NCI-H226 (cell line): ENCODE results near the gene FZR1.

ENCODE experiments used
- DNase-seq: peaks from one replicate; pipeline ENCODE4 v3.0.0-alpha.2; 2015

FZR1 gene

DNA sequence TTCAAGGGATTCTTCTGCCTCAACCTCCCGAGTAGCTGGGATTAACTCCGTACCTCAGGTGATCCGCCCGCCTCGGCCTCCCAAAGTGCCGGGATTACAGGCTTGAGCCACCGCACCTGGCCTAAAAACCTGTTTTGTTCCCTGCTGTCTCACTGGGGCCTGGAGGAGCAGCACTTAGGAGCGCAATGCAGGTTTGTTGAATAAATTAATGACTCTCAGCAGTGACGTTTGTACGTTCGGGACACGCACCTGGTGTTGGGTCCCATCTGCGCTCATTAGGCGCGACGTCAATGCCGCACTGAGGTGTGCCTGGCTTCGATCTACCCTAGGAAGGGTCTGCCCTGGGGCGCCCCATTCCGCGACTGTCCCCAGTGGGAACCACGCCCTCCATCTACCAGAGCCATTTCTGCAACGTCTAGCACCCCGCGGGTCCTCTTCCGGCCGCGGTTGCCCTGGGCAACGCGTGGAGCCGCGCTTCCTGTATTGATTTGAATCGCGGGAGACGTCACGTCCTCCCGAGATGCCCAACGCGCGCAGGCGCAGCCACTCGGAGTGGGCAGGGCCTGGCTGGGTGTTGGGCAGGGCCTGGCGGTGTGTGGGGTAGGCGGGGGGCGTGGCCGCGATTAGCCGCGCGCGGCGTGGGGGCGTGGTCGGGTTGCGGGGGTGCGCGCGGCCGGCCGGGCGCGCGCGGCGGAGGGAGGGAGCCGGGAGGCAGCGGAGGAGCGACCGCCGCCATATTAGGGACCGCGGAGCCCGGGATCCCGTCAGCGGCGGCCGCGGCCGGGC, at the start of gene FZR1:
FZR1 (plus strand) TSS at position 714 of the 786 bp plus-strand sequence. CDS start 16,679 bp downstream, outside the sequence.
- DNase-seq: peak; percentile 95

DNA sequence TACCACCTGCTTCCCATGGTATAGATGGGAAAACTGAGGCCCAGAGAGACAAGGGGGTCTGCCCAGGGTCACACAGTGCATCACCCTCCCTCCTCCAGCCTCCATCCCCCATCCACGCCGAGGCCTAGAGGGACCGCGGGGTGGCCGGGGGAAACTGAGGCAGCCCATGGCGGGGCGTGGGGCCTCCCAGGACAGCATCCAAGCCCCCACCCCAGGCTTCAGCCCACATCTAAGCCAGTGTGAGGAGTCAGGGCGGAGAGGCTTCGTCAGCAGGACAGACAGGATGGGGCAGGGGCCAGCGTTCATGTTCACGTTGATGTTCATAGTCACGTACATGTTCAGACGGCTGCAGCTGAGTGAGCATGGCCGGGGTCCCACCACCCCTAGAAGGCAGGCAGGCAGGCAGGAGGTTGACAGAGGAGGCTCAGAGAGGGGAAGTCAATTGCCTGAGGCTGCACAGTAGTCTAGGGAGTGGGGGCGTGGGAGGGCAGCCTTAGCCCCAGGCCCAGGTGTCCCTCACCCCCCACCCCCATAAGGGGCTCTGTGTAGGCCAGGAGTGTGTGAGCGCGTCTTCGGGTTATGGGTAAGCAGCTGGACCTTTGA, 49.1 kb upstream of the FZR1 start:
- no peak for DNase-seq

DNA sequence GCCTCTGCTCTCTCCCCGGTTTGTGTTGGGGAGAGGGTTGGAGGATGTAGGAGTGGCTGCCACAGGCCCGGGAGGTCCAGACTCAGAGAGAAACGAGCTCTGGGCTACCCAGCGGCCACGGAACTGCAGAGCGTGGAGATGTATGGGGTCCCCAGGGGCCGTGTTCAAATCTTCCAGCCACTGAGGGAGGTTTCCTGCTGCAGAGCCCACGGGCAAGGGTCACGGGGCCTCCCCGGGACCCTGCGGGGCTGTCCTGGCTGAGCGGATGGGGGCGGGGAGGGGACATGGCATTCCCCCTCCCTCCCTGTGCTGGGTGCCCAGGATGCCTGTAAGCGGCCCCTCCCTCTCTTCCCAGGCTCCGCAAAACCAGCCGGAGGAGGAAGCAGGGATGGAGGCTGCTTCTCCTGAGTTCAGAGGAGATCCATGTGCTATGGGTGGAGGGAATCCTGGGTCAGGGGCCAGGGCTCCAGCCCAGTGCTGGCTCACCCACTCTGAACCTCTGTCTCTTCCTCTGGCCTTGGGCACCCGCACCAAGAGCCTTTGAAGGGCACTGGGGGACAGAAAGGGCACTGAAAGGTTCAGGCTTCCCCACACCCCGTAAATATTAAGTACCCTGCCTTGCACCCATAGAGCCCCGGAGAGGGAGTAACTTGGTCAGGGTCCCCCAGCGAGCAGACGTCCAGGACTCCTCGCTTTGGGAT, 48.4 kb upstream of the FZR1 start:
- no peak for DNase-seq

DNA sequence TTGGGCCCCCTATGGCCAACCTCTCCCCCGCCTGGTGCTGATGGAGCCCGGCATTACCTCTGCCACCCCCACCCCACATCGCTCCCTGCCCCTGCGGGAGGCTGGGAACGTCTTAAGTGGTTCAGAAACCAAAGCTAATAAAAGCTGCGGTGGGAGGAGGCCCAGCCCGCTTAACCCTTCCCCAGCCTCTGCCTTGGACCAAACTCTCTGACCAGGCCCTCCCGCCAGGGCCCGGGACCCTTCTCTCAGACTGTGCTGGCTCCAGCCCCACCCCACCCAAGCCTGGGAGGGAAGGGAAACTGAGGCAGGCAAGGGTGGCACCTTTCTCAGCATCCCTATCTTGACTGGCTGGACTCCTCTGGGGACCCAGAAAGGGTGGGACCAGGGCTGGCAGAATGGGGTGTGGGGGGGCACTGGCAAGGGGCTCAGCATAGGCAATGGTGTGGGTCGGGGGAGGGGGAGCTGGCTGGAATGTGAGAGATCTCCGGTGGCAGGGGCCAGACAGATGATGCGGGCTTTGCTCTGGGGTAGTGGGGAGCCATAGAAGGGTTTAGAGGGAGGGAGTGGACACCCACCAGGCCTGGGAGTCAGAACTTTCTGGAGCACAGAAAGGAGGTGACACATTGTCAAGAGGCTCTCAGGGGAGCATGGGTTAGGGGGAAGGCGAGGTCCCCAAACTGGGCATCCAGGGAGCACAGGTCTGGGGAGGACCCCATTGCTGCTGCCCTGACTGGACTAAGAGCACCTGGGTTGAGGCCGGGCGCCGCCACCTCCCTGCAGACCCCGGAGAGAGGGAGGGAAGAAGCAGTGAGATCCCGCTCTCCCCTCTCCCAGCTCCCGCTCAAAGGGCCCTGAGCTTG, 47.7 kb upstream of the FZR1 start:
- no peak for DNase-seq

DNA sequence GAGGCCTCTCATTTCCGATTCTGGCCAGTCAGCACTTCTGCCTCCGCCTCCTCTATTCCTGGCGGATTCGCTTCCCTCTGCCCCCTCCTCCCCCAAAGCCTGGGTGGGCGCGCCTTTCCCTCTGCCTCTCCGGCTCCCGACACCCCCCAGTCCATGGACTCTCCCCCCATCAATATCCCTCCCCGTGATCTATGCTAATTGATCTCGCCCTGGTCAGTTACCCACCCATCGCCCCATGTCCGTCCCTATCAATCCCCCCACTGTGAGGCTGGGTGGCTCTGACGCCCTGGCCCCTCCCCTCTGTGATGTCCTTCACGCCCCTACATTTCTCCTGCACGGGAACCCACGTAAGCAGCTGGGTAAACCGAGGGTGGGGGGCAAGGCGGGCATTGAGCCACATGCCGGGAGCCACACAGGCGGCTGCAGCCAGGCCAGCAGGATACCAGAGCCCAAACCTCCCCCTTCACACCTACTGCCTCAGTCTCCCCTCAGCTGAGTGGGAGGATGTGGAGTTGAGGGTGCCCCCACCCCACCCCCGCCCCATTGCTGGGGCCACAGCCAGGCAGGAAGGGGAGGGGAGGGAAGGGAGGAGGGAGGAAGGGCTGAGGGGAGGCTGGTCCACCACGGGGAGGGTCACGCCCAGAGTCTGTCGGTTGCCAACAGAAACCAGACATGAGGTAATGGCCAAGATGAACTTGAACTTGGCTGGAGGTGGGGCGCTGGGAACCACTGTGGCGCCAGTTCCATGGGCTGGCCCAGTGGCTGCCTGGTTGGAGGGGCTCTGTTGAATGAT, 46.8 kb upstream of the FZR1 start:
- DNase-seq: peak; percentile 66

DNA sequence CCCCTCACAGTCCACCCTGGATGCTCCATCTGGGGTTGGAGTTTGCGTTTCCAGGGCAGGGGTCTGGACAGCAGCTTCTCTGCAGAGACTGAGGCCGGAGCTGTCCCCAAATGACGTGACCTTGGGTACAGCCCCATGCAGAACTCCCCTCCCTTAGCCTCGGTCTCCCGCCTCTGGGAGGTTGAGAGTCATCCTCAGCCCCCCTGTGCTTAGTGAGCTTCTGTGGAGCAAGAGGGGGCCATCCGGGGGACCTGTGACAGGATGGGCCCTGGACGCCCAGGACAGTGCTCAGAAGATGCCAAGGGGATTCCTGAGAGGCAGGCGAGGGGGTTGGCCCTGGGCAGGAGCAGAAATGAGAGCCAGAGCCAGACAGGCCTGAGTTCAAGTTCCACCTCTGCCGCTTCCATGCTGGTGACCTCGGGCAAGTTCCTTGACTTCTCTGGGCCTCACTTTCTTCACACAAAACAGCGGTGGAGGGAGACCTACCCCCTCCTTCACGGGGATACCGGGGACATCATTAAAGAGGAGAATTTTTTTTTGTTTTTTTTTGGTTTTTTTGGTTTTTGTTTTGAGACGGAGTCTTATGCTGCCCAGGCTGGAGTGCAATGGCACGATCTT, 46.0 kb upstream of the FZR1 start:
- no peak for DNase-seq

DNA sequence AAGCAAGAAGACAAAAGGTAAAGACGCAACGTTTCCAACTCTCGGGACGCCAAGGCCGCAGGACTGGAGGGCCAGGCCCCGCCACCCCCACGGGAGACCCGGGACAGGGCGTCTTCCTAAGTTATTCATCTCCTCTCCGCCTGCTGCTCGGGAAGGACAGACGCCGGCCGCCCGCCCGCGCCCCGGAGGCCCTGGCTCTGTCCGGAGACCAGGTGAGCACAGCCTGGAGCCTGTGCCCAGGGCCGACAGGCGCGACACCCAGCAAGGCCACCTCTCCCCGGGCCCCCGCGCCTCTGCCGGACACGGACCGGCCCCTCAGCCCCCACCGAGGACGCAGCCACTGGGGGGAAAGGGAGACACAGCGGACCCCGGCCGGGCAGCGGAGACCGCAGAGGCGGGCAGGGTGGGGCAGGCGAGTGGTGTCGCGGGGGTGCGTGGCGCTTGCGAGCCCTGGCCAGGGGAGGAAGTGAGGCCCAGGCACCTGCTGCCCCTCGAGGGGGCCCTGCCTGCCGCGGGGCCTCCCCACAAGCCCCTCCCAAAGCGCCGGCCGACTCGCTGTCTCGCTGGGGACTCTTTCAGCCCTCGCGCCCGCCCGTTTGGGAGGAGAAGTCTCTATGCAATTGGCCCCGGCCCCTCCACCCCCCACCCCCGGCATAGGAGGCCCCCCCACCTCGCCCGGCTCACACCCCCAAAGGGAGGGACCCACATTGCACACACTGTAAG, 43.0 kb upstream of the FZR1 start:
- no peak for DNase-seq

DNA sequence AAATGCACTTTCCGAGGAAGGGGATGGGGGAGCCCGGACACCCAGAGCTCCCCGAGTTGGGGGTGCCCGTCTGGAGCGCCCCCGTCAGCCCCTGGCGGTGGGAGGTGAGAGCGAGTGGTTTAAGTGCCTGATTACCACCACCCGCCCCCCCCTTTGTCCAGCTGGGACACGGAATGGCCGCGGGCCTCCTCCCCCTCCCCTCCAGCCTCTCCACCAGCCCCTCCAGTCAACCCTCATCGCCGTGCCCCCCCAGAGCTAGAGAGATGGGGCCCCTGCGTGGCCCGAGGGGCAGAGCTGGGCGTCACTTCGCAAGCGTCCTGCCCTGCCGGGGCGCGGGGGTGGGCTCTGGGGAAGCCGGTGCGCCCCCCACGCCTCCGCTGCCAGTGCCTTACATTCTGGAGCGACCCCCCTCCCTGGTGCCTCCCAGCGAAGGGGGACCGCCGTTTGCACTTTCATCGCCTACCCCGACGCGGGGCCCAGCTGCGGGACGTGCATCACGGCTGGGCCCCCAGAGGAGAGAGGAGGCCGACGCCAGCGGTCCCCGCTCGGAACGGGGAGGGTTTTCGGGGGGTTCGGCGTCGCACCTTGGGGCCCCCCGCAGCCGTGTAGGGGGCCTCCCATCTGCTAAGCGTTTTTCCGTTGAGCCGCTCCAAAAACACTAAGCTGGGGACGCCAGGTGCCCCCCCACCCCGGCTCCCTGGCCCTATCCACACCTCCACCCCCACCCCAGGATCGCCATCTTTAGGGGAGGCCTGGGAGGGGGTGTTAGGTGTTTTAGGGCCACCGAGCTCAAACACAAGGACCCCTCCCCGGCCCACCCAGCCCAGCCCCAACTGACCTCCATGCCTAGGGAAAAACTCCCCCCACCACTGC, 42.2 kb upstream of the FZR1 start:
- no peak for DNase-seq

DNA sequence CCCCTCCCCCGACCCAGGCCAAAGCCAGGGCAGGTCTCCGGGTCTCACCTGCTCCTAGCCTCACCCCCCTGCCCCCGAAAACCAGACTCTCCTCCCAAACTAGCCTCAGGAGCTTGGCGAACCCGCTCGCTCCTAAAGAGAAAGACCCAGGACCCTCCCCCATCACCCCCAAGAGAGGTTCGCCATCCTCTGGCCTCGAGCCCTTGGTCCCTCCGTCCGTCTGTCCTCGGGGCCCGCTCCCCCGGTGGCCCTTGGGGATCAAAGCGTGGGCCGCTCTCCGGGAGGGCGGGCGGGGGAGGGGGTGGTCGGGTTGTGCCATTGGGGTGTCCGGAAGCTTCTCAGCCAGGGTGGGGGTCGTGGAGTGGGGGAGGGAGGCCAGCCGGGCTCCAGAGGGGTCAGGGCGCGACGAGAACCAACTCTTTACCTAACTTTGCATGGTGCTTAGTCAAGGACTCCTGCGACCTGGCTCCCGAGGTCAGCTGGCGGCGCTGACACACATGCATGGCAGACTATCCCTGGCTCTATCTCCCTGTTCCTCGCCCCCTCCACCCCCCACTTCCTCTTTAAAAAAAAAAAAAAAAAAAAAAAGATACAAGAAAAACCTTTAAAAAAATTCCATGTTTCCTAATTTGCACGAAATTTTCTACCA, 41.4 kb upstream of the FZR1 start:
- DNase-seq: no peak

DNA sequence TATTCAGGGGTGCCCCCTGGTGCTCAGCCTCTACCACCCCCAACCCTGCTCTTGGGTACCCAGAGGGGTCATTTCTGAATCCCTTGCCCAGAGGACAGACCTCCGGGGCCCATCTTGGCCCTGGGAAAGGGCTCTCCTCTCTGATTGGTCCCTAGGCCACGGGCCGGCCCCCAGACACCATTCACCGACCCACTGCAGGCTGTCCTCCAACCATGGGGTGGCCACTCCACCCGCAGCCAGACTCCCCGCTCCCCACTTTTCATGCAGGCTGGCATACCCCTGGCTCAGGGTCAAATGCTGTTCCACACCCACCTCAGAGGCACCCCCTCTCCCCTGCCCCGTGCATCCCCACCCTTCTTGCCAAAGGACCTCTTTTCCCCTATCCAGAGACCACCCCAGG, 40.6 kb upstream of the FZR1 start:
- DNase-seq: no peak

DNA sequence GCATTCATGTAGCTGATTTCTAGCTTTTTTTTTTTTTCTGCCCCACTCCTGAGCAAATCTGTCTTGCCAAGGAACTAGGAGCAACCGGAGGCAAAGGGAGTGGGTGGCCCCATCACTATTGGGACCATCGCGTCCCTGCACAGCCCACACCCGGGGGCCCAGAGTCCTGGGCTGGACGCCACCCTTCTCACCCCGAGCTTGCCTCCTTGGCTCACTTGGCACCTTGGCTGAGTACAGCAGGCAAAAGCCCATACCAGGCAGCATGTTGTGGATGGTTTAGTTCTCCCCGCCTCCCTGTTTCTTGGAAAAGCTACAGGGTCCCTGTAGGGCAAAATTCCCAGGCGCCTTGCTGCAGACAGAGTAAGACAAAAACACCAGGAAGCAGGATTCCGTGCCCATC, 39.5 kb upstream of the FZR1 start:
- no peak for DNase-seq

DNA sequence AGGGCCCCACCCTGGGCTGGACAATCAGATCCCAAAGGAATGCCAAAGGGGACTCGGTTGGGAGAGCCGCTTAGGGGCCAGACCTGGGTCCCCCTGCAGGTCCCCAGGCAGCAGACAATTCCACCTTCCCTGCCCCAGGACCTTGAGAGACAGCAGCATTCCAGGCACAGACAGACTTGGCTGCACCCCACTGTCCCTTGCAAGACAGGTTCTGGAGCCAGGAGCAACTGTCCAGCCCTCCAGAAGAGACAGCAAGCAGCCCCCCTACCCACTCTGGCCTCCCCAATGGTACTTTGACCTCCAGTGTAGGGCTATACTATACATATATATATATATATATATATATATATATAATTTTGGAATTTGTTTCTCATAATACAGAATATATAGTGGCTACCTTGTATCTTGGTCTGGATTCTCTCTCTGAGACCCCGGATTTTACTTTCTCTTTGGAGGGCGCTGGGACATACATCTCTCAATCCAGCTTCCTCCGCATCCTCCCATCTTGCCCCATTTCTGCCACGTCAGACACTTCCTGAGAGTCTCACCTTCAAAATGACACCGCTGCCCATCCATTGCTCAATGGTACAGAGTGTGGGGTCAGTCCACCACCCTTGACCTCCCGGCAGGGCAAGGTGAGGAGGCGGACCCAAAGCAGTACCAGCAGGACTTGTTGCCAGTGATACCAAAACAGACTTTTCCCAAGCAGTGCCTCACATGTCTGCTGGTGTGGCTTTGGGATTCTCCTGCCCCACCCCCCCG, 38.5 kb upstream of the FZR1 start:
- DNase-seq: no peak

DNA sequence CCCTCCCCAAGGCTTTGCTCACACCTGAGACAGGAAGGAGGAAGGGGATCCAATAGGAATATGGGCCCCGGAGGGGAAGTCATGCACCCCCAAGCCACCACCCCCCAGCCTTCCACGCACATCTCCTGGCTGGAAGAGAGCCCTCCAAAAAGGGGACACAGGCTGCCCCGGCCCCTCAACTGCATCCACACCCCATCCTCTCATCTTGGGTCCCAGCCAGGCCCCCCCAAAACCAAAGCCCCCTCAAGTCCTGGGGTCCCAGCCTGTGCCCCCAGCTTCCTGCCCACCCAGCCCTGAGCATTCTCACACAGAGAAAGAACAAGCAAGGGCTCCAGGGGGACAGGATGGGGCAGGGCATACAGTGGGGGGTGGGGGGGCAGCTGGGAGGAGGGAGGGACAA, 37.9 kb upstream of the FZR1 start:
- no peak for DNase-seq

DNA sequence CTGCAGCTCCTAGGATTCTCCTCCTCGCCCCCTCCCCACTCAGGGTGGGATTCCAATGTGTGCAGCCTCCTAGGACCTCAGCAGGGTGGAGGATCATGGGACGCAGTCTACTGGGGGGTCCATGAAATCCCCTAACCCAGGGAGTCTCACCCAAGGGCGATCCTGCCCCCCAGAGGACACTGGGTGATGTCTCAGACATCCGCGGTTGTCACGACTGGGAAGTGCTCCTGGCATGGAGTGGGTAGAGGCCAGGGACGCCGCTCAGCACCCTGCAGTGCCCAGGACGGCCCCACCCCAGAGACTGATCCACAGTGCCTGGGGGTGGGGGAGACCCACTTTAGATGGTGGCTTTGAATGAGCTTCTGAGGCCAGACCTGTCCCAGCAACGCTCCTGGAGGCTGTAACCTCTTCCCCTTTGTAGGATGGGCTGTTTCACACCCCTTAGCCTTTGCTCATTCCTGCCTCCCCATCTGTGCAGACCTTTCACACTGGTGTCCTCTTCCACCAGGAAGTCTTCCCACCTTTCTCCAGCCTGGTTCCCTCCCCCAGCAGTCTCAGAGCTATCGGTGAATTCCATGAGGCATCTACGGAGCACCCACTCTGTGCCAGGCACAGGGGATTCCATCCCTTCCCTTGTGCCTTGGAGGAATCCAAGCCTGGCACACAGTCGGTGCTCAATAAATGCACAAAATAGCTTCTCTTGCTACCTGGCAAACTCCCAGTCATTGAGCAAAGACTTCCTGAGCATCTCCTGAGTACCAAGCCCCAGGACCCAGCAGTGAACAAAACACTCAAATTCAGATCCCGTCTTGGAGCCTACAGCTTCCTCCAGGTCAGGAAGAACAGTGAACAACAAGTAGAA, 36.2 kb upstream of the FZR1 start:
- no peak for DNase-seq

DNA sequence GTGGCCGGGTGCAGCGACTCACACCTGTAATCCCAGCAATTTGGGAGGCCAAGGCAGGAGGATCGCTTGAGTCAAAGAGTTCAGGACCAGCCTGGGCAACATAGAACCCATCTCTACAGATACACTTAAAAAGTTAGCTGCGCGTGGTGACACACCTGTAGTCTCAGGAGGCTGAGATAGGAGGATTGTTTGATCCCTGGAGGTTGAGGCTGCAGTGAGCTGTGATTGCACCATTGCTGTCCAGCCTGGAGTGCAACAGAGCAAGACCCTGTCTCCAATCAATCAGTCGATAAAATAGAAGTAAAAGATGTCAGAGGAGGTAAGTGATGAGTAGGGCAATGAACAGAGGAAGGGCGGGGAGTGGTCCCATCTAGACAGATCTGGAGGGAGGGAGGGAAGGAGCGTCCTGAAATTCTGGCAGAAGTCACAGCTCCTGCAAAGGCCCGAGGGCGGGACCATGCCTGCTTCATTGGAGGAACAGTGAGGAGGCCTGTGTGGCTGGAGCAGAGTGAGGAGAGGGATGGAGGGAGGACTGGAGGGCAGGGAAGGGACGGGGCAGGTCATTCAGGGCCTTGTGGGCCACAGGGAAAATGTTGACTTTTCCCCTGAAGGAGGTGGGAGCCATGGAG, 35.5 kb upstream of the FZR1 start:
- no peak for DNase-seq

DNA sequence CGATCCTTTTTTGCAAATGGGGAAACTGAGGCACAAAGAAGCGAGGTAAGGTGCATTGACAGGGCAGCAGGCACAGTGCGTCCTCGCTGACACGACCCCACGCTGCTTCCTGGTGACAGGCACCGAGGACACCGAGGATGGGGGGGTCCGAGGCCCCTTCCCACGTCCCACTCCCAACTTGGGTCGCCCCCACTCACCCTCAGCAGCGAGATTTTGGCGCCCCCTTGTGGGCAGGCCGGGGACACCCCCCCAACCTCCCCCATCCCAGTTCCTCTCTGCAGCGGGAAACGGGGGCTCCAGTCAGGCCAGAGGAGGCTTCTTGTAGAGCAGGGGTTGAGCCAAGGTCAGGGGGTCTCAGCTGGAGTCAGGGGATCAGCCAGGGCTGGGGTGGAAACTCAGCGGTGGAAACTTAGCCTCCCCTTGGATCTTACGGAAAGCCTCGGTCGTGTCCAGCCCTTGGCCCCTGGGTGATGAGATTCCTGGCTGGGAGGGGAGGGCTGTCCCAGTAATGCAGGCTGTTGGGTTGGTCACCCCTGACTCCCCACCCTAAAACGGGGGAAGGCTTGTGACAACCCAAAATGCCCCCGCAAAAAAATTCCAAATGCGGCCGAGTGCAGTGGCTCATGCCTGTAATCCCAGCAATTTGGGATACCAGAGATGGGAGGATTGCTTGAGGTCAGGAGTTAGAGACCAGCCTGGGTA, 34.0 kb upstream of the FZR1 start:
- no peak for DNase-seq

DNA sequence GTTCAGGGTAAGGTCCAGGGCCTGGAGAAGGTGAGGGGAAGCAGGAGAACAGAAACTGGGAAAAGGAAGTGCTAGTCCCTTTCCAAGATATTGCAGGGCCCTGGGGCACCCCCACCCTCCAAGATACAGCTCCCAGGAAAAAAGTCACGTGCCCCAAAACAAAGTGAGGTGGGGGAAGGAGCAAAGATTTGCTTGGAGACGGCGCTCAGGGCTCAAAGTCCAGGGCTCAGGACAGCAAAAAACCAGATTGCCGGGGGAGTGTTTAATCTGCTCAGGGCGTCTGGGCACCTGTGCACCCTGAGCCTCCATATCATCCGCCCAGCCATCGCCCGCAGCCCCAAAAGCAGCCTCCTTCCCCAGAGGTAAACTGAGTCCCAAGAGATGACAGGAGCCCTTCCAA, 32.1 kb upstream of the FZR1 start:
- no peak for DNase-seq
